Panc1 (cell line): ENCODE measurements around the gene AHI1. TPM values are rescaled to one million over a fixed set of nuclear protein-coding genes. Genes with fewer than 3 reads are reported as not detected.

ENCODE experiments used
- ATAC-seq: fragments of 200-7000 bp; cut with Tn5 transposase; 2 replicates; pipeline ENCODE4 v1.9.1; 2020; ENCODE audit warnings: mild to moderate bottlenecking, moderate library complexity
- BruUV-seq: library from RNA; stranded (reverse); fragments of 400-500 nt; replicated peaks from 2 replicates; lab custom pipeline; 2021; lab: Mats Ljungman, UMichigan
- CTCF ChIA-PET: fragments of 300-600 bp; sonication (Branson Sonifier 250); formaldehyde crosslinking; loops from one replicate; lab custom pipeline; 2022; ENCODE audit warnings: antibody characterized with exemption; lab: Charles Lee
- POLR2A ChIA-PET: fragments of 300-600 bp; sonication (Branson Sonifier 250); formaldehyde crosslinking; loops from one replicate; lab custom pipeline; 2022; ENCODE audit warnings: antibody characterized with exemption; lab: Charles Lee
- DNase-seq: peaks from one replicate; pipeline ENCODE4 v3.0.0-alpha.2; 2010; ENCODE audit warnings: low read depth, low spot score
- H3K27ac ChIP-seq: 2 replicates; pipeline ENCODE4 v1.5.1; 2011; ENCODE audit warnings: mild to moderate bottlenecking, low read length, inconsistent platforms
- H3K27me3 ChIP-seq: fragments of 200-500 bp; sonication (Bioruptor generic); 2 replicates; pipeline ENCODE4 v1.6.0; 2014; ENCODE audit warnings: low read length, inconsistent platforms; ENCODE audit not compliant: control insufficient read depth, insufficient read depth
- H3K36me3 ChIP-seq: fragments of 200-500 bp; sonication (Bioruptor generic); 2 replicates; pipeline ENCODE4 v1.5.1; 2014; ENCODE audit warnings: inconsistent platforms, mild to moderate bottlenecking, low read length, moderate library complexity; ENCODE audit not compliant: control insufficient read depth, insufficient read depth
- H3K4me1 ChIP-seq: 2 replicates; pipeline ENCODE4 v1.5.1; 2011; ENCODE audit warnings: inconsistent platforms, mild to moderate bottlenecking, low read length, moderate library complexity; ENCODE audit not compliant: control insufficient read depth, insufficient read depth
- H3K4me3 ChIP-seq, 2 experiments: 2 replicates each; pipeline ENCODE4 v1.5.1; 2011 to 2012; ENCODE audit warnings: low read depth in 2 of 2, low read length in 2 of 2, mild to moderate bottlenecking in 2 of 2, inconsistent platforms in 1 of 2, moderate library complexity in 1 of 2
- H3K9me3 ChIP-seq: fragments of 200-500 bp; sonication (Bioruptor generic); 2 replicates; pipeline ENCODE4 v1.5.1; 2014; ENCODE audit warnings: low read depth, mild to moderate bottlenecking, inconsistent platforms, low read length, moderate library complexity; ENCODE audit not compliant: control insufficient read depth, insufficient read depth
- CTCF ChIP-seq: fragments of 450-650 bp; IDR thresholded peaks from 2 replicates; pipeline ENCODE4 v1.5.1; 2017; ENCODE audit warnings: mild to moderate bottlenecking
- POLR2AphosphoS5 ChIP-seq: IDR thresholded peaks from 2 replicates; pipeline ENCODE4 v1.6.1; 2012; ENCODE audit warnings: mild to moderate bottlenecking, low read depth, low read length, moderate library complexity
- REST ChIP-seq, 2 experiments: IDR thresholded peaks; 2 replicates each; pipeline ENCODE4 v1.6.1; 2011 to 2012; ENCODE audit warnings: low read depth in 2 of 2, control low read depth in 1 of 2, low read length in 1 of 2, mild to moderate bottlenecking in 1 of 2, moderate library complexity in 1 of 2; ENCODE audit not compliant: insufficient read depth in 1 of 2
- SIN3A ChIP-seq: IDR thresholded peaks from 2 replicates; pipeline ENCODE4 v1.6.1; 2012; ENCODE audit warnings: low read depth, mild to moderate bottlenecking, low read length, moderate library complexity, borderline replicate concordance; ENCODE audit not compliant: insufficient read depth
- TCF7L2 ChIP-seq: IDR thresholded peaks from 2 replicates; pipeline ENCODE4 v1.6.1; 2011; ENCODE audit warnings: mild to moderate bottlenecking, low read depth, low read length, inconsistent platforms
- in situ Hi-C: cut with HindIII; loops from 2 replicates; pipeline ENCODE4 v1.10.0; 2016; ENCODE audit warnings: low sequenced_read_pairs, low pct_unique_long_range_greater_than_20kb
- intact Hi-C: fragments of 100-400 bp; cut with micrococcal nuclease; formaldehyde crosslinking; loops from one replicate; pipeline ENCODE4 v1.10.0; 2022; ENCODE audit not compliant: unreplicated experiment
- microRNA-seq: library from miRNA; unstranded; fragments of <30 nt; microRNA quantifications from one replicate; pipeline ENCODE4 v1.1.0, GENCODE V29; 2020; ENCODE audit not compliant: unreplicated experiment
- total RNA-seq: library from RNA; stranded (reverse); gene quantifications from one replicate; pipeline ENCODE4 v1.2.1, GENCODE V29; 2021; ENCODE audit not compliant: unreplicated experiment

Gene AHI1
- total RNA-seq, 1 experiment from 2014 or later, result 22.3 TPM

GRCh38 chr6:135233686-135234491 lies 263.7 kb downstream of the AHI1 start:
- POLR2A ChIA-PET, result no interaction called here
- Histone ChIP-seq H3K9me3 (no peaks in the 10 kb centered on the region), H3K36me3 (no peaks in the 10 kb centered on the region), H3K4me3 (no peak overlapping the region), H3K27me3 (no peaks in the 10 kb centered on the region), H3K4me1 (no peaks in the 10 kb centered on the region), H3K27ac (no peak overlapping the region)
- TF ChIP-seq SIN3A (no peak), REST (IDR thresholded peaks at IDR 0.05; ENCODE audit: insufficient read depth in 1 of 2, low read depth in 2 of 2, low read length in 1 of 2) (no peak), TCF7L2 (no peak), CTCF (no peak), POLR2AphosphoS5 (no peak)
- no TSS peak for BruUV-seq
- no peak for DNase-seq
- CTCF ChIA-PET, result no interaction called here
- ATAC-seq, result no peak
- in situ Hi-C loops (no loop called here), intact Hi-C loops (no loop called here)

Small RNA genes lying within 50 kb of the gene (microRNA-seq; reads per million reads assigned to microRNA genes)
- not detected for gene MIR548A2
